GM18498 (cell line): Measurements from ENCODE around the gene PITPNB.

Source experiments
- ATAC-seq: cut with Tn5 transposase; IDR thresholded peaks from one replicate; pipeline ENCODE4 v1.9.1; 2021; ENCODE audit warnings: mild to moderate bottlenecking, moderate library complexity; ENCODE audit not compliant: unreplicated experiment

PITPNB gene

DNA sequence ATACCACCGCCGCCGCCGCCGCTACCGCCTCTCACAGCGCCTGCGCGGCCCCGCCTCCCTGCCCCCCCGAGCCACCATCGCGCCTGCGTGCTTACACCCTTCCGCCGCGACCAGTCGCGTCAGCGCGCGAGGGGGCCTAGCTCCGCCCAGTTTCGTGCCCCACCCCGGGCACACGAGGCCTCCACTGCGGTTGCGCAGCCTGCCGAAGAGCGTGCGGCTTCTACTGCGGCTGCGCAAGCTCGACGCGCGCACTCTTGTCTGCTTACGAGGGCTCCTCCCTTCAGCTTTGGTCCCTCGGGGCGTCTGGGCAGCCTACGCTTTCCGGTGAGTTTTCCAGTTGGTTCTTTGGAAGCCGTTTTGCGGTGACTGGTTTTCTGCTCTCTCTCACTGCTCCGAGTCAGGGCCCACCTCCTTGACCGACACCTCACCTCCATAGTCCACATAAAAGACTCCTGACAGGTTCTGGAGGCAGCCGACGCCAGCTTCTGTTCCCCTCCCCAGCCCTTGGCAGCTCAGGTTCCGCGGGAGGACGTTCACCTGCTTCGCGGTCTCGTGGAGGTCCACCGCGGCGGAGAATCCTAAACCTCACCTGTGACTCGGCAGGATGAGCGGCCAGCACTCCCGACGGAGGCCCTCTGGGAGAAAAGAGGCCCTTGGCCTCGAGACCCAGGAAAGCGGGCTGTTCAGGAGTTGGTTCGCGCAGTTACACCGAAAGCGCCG lies at the start of gene PITPNB:
PITPNB (minus strand) TSS at position 35 of the 720 bp plus-strand sequence. CDS start 65 bp downstream, outside the sequence.
- ATAC-seq, result peak; percentile 86

- ATAC-seq, result no peak
These were observed 47.4 kb upstream of the PITPNB start for GRCh38 chr22:27966168-27967064.

DNA sequence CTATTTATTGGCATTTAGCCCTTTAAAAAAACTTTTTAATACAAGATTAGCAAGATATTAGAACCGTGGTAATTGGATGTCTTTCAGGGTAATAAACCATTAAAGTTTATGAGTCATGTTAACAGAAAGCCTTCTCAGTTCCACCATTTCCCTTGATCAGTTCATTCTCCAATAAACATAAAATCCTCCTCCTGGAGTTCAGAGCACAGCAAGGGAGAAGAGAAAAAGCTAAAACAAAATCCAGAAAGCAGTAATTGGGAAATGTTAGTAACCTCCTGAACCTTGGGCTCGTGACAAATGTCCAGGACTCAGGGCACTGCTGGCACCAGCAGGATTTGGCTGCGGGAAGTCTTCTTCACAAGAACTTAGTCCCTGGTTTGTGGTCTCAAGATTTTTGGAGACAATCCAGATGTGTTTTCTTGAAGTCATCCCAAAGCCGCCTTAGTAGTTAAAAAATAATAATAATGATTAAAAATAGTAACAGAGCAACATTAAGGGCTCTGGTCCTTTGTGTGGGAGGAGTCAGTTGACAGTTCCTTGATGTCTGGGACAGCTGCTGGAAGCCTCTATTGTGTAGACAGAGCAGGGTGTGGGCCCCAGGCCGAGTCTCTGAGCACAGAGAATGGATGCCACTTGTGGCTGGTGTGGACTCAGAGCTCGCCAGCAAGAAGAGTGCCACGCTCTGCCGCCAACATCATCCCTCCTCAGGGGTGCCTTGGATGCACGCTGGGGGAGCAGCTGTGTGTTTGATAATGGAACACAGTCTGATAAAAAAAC lies 43.4 kb upstream of the PITPNB start:
- no peak for ATAC-seq

DNA sequence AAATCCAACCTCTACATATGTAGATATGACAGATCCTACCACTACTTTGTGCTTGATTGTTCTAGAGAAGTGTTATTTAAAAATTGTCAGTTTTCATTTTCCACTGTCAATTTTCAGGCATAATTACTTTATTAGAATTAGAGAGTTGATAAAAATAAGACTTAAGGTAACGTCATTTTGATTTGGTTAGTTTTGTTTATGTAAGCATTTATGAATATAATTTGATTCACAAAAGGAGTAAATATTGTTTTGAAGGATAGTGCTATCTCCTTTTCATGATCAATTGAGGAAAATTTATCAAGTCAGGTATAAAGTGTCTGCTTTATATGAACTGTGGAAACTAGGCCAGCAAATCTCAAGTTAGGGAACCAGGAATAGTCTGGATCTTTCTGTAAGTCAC lies 42.6 kb upstream of the PITPNB start:
- ATAC-seq, result no peak

- no peak for ATAC-seq
These were observed 42.1 kb upstream of the PITPNB start for GRCh38 chr22:27961182-27961581.

GRCh38 chr22:27959335-27960090 lies 40.5 kb upstream of the PITPNB start:
- ATAC-seq, result no peak

- no peak for ATAC-seq
These were observed 33.7 kb upstream of the PITPNB start for GRCh38 chr22:27952779-27953178.

- no peak for ATAC-seq
These were observed 33.0 kb upstream of the PITPNB start for GRCh38 chr22:27952091-27952490.

DNA sequence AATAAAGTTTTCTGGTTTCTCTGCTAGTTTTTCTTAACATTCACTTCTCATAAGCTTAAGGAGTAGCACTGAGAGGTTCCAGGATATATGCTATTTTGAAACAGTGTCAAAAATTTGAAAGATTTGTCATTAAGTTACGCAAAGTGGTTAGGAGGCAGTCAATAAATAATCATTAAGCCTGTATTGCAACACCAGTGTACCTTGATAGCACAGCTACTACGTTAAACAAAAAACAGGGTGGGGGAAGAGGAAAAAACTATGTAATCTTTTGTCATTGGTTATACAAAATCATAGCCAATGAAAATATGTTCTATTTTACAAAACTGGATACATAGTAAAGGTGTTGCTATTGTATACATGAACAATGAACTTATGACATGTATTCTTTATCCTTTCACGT lies 30.4 kb upstream of the PITPNB start:
- no peak for ATAC-seq

DNA sequence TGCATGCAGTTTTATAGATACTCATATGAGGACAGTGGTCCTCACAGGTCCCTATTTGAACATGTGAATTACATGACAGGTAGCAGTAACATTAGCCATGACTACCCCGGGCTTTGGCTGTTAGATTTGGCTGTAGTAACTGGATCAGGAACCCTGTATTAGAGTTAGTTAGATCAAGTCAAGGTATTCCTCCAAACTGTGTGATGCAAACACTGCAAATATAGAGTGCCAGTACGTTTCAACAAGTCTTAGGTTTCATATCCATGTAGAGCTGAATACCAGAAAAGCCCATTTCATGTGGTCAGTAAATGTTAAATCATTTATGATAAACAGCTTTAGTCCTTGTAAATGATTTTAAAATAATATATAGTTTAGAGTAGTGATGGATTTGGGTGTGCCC lies 29.5 kb upstream of the PITPNB start:
- ATAC-seq, result no peak

DNA sequence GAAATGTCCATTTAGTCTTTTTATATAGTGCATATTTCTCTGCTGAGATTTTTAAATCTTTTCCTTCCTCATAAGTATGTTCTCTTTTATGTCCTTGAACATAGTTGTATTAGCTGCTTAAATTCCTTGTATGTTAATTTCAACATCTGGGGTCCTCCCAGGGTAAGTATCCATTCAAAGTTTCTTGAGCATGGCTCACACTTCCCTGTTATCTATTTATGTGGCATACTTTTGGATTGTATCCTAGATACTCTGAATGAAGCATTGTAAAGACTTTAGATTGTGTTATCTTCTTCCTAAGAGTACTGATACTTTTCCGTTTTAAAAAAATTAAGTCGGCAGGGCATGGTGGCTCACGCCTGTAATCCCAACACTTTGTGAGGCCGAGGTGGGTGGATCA lies 28.4 kb upstream of the PITPNB start:
- ATAC-seq, result no peak

DNA sequence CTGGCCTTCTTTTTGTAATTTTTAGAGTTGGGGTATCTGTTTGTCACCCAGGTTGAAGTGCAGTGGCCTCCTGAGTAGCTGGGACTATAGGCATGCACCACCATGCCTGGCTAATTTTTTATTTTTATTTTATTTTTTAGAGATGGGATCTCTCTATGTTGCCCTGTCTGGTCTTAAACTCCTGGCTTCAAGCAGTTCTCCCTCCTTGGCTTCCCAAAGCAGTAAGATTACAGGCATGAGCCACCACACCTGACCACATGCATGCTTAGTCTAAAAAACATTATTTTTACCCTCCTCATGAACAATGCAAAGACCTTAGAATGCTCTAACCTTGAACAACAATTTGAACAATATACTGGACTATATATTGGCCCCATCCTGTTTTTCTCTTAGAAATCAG lies 22.1 kb upstream of the PITPNB start:
- no peak for ATAC-seq

GRCh38 chr22:27937453-27937852 lies 18.4 kb upstream of the PITPNB start:
- no peak for ATAC-seq

GRCh38 chr22:27935897-27936296 lies 16.8 kb upstream of the PITPNB start:
- ATAC-seq, result no peak

DNA sequence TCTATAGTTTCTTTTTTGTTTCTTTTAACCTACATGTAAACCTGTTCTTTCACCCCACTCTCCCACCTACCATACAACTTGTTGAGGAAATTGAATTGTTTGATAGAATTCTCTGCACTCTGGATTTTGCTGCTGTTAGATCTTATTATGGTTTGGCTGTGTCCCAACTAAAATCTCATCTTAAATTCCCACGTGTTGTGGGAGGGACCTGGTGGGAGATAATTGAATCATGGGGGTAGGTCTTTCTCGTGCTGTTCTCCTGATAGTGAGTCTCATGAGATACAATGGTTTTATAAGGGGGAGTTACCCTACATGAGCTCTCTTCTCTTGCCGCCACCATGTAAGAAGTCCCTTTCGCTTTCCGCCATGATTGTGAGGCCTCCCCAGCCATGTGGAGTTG lies 15.0 kb upstream of the PITPNB start:
- ATAC-seq, result no peak

GRCh38 chr22:27933186-27933983 lies 14.3 kb upstream of the PITPNB start:
- ATAC-seq, result no peak

DNA sequence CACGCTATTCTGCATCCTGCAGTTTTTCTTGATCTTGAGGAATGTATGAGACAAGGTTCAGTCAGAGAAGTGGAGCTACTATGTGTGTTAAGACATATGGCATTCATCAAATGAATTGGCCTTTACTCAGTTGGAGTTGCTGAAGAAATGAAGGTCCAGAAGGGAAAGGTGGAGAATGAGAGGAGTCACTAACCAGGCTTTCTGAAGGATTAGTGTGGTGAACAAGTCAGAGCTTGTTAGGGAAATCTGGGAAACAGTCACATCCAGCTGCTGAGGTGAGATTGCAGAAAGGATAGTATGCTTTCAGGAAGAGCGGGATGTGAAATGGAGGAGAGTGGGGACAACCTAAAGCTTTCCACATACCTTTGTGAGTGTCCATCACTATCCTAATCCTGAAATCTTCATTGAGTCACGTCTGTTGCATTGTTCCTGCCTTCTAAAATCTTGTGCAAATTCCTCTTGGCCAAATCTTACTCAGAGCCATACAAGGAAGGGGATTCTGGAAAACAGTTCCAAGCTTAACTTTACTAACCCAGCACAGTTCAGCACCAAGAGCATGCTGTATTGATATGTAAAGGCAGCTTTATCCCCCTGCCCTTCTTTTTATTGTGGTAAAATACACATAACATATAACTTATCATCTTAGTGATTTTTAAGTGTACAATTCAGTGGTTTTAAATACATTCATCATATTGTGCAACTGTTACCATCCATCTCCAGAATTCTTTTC lies 11.4 kb upstream of the PITPNB start:
- no peak for ATAC-seq

- no peak for ATAC-seq
These were observed 8.6 kb upstream of the PITPNB start for GRCh38 chr22:27927608-27928007.

- ATAC-seq, result no peak
These were observed 6.3 kb upstream of the PITPNB start for GRCh38 chr22:27925331-27925730.
